Fibroblast of lung (primary cell): Measurements from ENCODE around the gene PHF19. TPM values are rescaled to one million over a fixed set of nuclear protein-coding genes. Genes with fewer than 3 reads are reported as not detected.
A peak's percentile ranks its signal among the peaks of the same experiment; 100 is the strongest.

ENCODE experiments used
- DNase-seq, 2 donors: peaks; one replicate each; pipeline versions ENCODE4 v3.0.0 to v3.0.0-alpha.2; 2010; ENCODE audit warnings: low read depth in 2 of 2
- H2AFZ ChIP-seq: 2 replicates; pipeline ENCODE4 v1.5.1; 2012; ENCODE audit warnings: low read length, control low read depth, inconsistent platforms
- H3K27ac ChIP-seq: 2 replicates; pipeline ENCODE4 v1.5.1; 2011; ENCODE audit warnings: low read length, control low read depth; ENCODE audit not compliant: insufficient read depth
- H3K27me3 ChIP-seq: 2 replicates; pipeline ENCODE4 v1.5.1; 2011; ENCODE audit warnings: mild to moderate bottlenecking, low read length; ENCODE audit not compliant: control insufficient read depth, insufficient read depth
- H3K36me3 ChIP-seq: 2 replicates; pipeline ENCODE4 v1.5.1; 2011; ENCODE audit warnings: low read length; ENCODE audit not compliant: control insufficient read depth, insufficient read depth
- H3K4me1 ChIP-seq: 2 replicates; pipeline ENCODE4 v1.5.1; 2011; ENCODE audit warnings: low read length; ENCODE audit not compliant: control insufficient read depth, insufficient read depth; ENCODE audit errors: extremely low read depth
- H3K4me2 ChIP-seq: 2 replicates; pipeline ENCODE4 v1.5.1; 2011; ENCODE audit warnings: low read length, control low read depth; ENCODE audit not compliant: insufficient read depth; ENCODE audit errors: extremely low read depth
- H3K4me3 ChIP-seq, 4 experiments: fragments of 200-600 bp in 1 of 4; sonication (generic) in 1 of 4; replicated peaks in 1 of 4; 2 replicates each; pipeline ENCODE4 v1.5.1; 2011 to 2016; ENCODE audit warnings: low read length in 4 of 4, low read depth in 3 of 4, mild to moderate bottlenecking in 3 of 4, control low read depth in 2 of 4, inconsistent platforms in 1 of 4, mixed read lengths in 1 of 4; ENCODE audit not compliant: insufficient read depth in 1 of 4; ENCODE audit errors: control extremely low read depth in 1 of 4
- H3K79me2 ChIP-seq: 2 replicates; pipeline ENCODE4 v1.5.1; 2012; ENCODE audit warnings: mild to moderate bottlenecking, low read length, inconsistent platforms; ENCODE audit not compliant: control insufficient read depth, insufficient read depth
- H3K9ac ChIP-seq: 2 replicates; pipeline ENCODE4 v1.5.1; 2011; ENCODE audit warnings: mild to moderate bottlenecking, low read length, control low read depth; ENCODE audit not compliant: insufficient read depth
- H3K9me3 ChIP-seq: 2 replicates; pipeline ENCODE4 v1.5.1; 2012; ENCODE audit warnings: low read depth, low read length; ENCODE audit not compliant: control insufficient read depth, insufficient read depth
- H4K20me1 ChIP-seq: 2 replicates; pipeline ENCODE4 v1.5.1; 2011; ENCODE audit warnings: low read length; ENCODE audit not compliant: control insufficient read depth, insufficient read depth; ENCODE audit errors: extremely low read depth
- EZH2 ChIP-seq: IDR thresholded peaks from 2 replicates; pipeline ENCODE4 v1.5.1; 2012; ENCODE audit warnings: low read length, control low read depth, mild to moderate bottlenecking; ENCODE audit errors: missing control alignments
- polyA plus RNA-seq, 2 donors: library from polyadenylated mRNA; depleted of rRNA in 1 of 2; stranded (reverse) in 1 of 2; unstranded in 1 of 2; fragments of >200 nt; gene quantifications; 2 replicates each; pipeline ENCODE4 v1.2.1, GENCODE V29; 2011 to 2012; ENCODE audit warnings: missing spikeins in 1 of 2
- total RNA-seq: library from RNA; depleted of rRNA; stranded (reverse); fragments of >200 nt; gene quantifications from 2 replicates; pipeline ENCODE4 v1.2.1, GENCODE V29; 2014
- TF ChIP-seq, protein P1 (sequence below), 2 donors: IDR thresholded peaks in 1 of 2; conservative IDR thresholded peaks in 1 of 2; 1 replicate in 1 of 2; 2 replicates in 1 of 2; pipeline ENCODE4 v1.5.1; 2011 to 2012; ENCODE audit warnings: low read length in 2 of 2, control low read depth in 1 of 2, inconsistent platforms in 1 of 2, low read depth in 1 of 2, mild to moderate bottlenecking in 1 of 2

Gene PHF19
- total and polyA plus RNA-seq, 2 donors (not counting 1 experiment from before 2014, with no cell fraction given), result 21.4 to 38.3 TPM

DNA sequence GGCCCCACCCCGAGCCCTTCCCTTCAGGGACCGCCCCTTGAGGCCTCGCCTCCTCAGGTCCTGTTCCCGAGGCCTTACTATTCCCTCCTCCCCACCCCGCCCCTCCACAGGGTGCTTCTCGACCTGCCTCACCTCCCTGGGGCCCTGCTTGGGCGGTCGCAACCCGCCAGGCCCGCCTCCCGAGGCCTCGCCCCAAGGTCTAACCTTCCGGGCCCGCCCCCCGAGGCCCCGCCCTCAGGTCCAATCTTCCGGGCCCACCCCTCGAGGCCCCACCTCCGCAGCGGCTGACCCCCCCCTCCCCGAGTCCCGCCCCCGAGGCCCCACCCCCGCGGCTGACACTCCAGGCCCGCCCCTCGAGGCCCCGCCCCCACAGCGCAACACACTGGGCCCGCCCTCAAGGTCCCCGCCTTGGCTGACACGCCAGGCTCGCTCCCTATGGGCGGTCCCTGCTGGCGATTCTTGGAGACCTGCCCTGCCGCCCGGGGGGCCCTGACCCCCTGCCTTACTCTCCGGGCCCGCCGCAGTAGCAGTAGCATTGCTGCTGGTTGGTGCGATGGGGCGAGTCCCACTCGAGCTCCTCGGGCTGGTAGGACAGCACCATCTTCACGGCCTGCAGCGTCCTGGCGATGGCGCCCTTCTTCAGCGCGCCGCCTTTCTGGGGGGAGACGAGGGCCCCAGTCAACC, 8.2 kb downstream of the PHF19 start:
- peak overlapping the region; percentile 85 for H3K4me2 ChIP-seq
- H3K79me2 ChIP-seq, result no peaks in the 10 kb centered on the region
- peak overlapping the region; percentile 76 for H3K27ac ChIP-seq
- peak overlapping the region; percentile 86 for H2AFZ ChIP-seq
- H4K20me1 ChIP-seq, result no peaks in the 10 kb centered on the region
- peaks cover 16% of the 10 kb centered on the region for H3K36me3 ChIP-seq
- peak; percentile 93 for DNase-seq
- peak overlapping the region; percentile 41 to 60 (median 46) for H3K4me3 ChIP-seq
- no peaks in the 10 kb centered on the region for H3K9me3 ChIP-seq
- no peaks in the 10 kb centered on the region for H3K27me3 ChIP-seq
- TF ChIP-seq EZH2, result no peak
- TF ChIP-seq, protein P1, sequence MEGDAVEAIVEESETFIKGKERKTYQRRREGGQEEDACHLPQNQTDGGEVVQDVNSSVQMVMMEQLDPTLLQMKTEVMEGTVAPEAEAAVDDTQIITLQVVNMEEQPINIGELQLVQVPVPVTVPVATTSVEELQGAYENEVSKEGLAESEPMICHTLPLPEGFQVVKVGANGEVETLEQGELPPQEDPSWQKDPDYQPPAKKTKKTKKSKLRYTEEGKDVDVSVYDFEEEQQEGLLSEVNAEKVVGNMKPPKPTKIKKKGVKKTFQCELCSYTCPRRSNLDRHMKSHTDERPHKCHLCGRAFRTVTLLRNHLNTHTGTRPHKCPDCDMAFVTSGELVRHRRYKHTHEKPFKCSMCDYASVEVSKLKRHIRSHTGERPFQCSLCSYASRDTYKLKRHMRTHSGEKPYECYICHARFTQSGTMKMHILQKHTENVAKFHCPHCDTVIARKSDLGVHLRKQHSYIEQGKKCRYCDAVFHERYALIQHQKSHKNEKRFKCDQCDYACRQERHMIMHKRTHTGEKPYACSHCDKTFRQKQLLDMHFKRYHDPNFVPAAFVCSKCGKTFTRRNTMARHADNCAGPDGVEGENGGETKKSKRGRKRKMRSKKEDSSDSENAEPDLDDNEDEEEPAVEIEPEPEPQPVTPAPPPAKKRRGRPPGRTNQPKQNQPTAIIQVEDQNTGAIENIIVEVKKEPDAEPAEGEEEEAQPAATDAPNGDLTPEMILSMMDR (conservative IDR thresholded peaks at IDR 0.05 in 1 of 2, IDR thresholded peaks at IDR 0.05 in 1 of 2; ENCODE audit: low read depth in 1 of 2, low read length in 2 of 2), result peak; percentile 44 to 47
- peak overlapping the region; percentile 62 for H3K9ac ChIP-seq
- peaks cover 10% of the 10 kb centered on the region for H3K4me1 ChIP-seq

DNA sequence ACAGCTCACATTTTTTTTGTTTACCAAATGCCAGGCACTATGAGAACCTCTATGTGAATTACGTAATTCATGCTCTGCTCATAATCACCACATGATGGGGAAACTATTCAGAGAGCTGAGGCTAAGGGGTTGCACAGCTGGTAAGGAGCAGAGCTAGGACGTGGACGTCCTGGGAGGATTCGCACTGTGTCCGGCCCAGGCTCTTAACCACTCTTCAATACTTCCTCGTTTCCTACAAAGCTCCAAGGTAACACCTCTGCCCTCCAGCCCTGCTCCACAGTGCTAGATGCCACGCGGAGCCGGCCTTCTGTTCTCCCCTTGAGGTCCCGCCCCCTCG, 8.7 kb downstream of the PHF19 start:
- peak in 1 of 2 donors; percentile 82 for DNase-seq
- H3K27me3 ChIP-seq, result no peaks in the 10 kb centered on the region
- H3K36me3 ChIP-seq, result peaks cover 16% of the 10 kb centered on the region
- no peaks in the 10 kb centered on the region for H3K9me3 ChIP-seq
- no peaks in the 10 kb centered on the region for H4K20me1 ChIP-seq
- peak overlapping the region; percentile 76 for H3K27ac ChIP-seq
- peak overlapping the region; percentile 85 for H3K4me2 ChIP-seq
- H3K4me3 ChIP-seq, result peak overlapping the region; percentile 32 to 56 (median 37)
- H3K9ac ChIP-seq, result peak overlapping the region; percentile 62
- TF ChIP-seq EZH2, result no peak
- TF ChIP-seq, protein P1 (conservative IDR thresholded peaks at IDR 0.05 in 1 of 2, IDR thresholded peaks at IDR 0.05 in 1 of 2; ENCODE audit: low read depth in 1 of 2, low read length in 2 of 2), result no peak
- no peaks in the 10 kb centered on the region for H3K79me2 ChIP-seq
- peaks cover 10% of the 10 kb centered on the region for H3K4me1 ChIP-seq
- peak overlapping the region; percentile 77 for H2AFZ ChIP-seq

DNA sequence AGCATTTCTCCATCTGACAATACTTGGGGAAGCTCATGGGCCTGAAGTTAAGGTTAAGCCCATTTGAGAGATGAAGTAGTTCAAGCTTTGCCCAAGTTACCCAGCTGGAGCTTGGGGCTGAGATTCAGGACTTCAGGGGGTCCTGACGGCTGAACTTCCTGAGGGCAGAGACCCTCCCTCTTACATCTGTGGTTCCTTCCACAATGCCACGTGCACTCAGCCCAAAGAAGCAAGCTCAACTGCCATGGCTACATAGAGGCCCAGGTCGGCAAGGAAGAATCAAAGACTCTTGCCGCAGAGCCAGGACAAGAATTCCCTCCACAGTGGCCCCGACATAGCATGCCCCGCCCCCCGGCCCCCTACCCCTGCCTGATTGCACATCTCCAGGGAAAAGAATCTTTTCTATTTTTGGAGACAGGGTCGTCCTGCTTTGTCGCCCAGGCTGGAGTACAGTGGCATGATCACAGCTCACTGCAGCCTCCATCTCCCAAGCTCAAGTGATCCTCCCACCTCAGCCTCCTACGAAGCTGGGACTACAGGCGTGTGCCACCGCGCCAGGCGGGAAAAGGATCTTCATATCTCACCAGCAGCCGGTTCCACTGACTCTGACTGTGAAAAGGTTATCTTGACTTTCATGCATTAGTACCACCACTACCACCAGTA, 9.2 kb downstream of the PHF19 start:
- no peak overlapping the region for H2AFZ ChIP-seq
- TF ChIP-seq EZH2, result no peak
- TF ChIP-seq, protein P1 (conservative IDR thresholded peaks at IDR 0.05 in 1 of 2, IDR thresholded peaks at IDR 0.05 in 1 of 2; ENCODE audit: low read depth in 1 of 2, low read length in 2 of 2), result no peak
- no peaks in the 10 kb centered on the region for H3K9me3 ChIP-seq
- no peak overlapping the region for H3K9ac ChIP-seq
- H3K4me2 ChIP-seq, result peak overlapping the region; percentile 85
- H3K4me1 ChIP-seq, result peaks cover 10% of the 10 kb centered on the region
- H3K27me3 ChIP-seq, result no peaks in the 10 kb centered on the region
- H3K36me3 ChIP-seq, result peaks cover 15% of the 10 kb centered on the region
- H3K27ac ChIP-seq, result peak overlapping the region; percentile 76
- no peaks in the 10 kb centered on the region for H4K20me1 ChIP-seq
- H3K4me3 ChIP-seq, result peak overlapping the region in 2 of 4 experiments; percentile 41 to 56
- H3K79me2 ChIP-seq, result no peaks in the 10 kb centered on the region
- no peak for DNase-seq
